Measurements from ENCODE around the gene RNU5D-1.

The RNU5D-1 gene

DNA sequence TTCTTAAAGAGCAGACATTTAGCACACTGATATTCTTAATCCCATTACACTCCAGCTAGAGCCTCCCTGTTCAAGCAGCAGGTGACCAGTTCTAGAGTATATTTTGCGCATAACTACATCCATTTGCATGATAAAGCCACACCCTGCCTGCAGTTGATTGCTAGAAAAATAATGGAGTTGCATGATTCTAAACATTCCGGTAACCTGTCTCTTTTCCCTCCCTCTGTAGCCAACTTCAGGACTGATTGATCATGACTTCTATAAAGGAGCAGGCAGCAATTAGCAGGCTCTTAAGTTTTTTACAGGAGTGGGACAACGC is 41.6 kb downstream of the RNU5D-1 start:
- TF ChIP-seq, protein P1, sequence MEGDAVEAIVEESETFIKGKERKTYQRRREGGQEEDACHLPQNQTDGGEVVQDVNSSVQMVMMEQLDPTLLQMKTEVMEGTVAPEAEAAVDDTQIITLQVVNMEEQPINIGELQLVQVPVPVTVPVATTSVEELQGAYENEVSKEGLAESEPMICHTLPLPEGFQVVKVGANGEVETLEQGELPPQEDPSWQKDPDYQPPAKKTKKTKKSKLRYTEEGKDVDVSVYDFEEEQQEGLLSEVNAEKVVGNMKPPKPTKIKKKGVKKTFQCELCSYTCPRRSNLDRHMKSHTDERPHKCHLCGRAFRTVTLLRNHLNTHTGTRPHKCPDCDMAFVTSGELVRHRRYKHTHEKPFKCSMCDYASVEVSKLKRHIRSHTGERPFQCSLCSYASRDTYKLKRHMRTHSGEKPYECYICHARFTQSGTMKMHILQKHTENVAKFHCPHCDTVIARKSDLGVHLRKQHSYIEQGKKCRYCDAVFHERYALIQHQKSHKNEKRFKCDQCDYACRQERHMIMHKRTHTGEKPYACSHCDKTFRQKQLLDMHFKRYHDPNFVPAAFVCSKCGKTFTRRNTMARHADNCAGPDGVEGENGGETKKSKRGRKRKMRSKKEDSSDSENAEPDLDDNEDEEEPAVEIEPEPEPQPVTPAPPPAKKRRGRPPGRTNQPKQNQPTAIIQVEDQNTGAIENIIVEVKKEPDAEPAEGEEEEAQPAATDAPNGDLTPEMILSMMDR (IDR thresholded peaks at IDR 0.05; ENCODE audit: borderline replicate concordance, insufficient read depth, low read depth, low read length): no peak
- H3K4me3 ChIP-seq (ENCODE audit: low read depth, low read length): no peak overlapping the region

DNA sequence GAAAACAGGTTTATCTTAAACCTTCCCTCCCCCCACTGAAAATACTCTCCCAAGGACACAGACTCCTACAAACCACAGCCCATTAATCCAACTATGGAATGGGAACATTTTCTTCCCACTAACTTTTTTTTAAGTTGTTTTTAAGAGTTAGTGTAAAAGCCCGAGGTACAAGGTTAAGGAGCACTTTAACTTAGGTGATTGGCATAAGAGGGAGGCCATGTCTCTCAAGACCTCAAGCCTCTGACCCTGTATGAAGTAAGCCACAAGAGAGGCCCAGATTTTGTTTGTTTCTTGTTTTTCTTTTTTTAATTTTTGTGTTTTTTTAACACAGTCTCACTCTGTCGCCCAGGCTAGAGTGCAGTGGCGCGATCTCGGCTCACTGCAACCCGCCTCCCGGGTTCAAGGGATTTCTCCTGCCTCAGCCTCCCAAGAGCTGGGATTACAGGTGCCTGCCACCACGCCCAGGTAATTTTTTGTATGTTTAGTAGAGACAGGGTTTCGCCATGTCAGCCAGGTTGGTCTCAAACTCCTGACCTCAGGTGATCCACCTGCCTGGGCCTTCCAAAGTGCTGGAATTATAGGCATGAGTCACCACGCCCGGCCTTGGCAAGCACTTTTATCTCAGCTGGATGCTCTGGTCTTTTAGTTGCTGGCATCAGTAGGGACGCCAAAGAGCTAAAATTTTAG is 42.1 kb downstream of the RNU5D-1 start:
- TF ChIP-seq, protein P1 (IDR thresholded peaks at IDR 0.05; ENCODE audit: borderline replicate concordance, insufficient read depth, low read depth, low read length): no peak
- no peak overlapping the region for H3K4me3 ChIP-seq (ENCODE audit: low read depth, low read length)

DNA sequence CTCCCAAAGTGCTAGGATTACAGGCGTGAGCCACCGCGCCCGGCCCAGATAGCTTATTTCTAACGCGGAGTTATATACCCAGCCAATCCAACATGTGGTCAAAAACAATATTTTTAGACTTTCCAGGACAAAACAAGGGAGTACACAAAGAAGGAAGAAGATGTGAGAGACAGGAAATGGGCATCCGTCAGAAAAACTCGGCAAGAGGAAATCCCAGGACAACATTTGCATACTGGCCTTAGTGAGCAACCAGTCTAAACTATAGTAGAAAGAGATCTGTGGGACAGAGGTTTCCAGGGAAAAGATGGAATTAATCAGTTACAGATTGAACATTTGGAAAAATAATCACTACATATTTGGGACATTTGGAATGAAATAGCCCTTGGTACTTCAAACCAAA is 45.1 kb downstream of the RNU5D-1 start:
- TF ChIP-seq, protein P1 (IDR thresholded peaks at IDR 0.05; ENCODE audit: borderline replicate concordance, insufficient read depth, low read depth, low read length): no peak
- no peak overlapping the region for H3K4me3 ChIP-seq (ENCODE audit: low read depth, low read length)

DNA sequence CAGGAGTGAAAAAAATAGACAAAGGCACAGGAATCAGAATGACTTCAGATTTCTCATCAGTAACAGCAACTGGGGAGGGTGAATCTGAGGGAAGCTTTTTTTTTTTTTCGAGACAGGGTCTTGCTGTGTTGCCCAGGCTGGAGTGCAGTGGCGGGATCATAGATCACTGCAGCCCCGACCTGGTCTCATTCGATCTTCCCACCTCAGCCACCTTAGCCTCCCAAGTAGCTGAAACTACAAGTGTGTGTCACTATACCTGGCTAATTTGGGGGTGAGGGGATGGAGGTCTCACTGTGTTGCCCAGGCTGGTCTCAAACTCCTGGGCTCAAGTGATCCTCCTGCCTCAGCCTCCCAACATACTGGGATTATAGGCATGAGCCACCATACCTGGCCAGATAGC is 45.8 kb downstream of the RNU5D-1 start:
- TF ChIP-seq, protein P1 (IDR thresholded peaks at IDR 0.05; ENCODE audit: borderline replicate concordance, insufficient read depth, low read depth, low read length): no peak
- H3K4me3 ChIP-seq (ENCODE audit: low read depth, low read length): no peak overlapping the region

DNA sequence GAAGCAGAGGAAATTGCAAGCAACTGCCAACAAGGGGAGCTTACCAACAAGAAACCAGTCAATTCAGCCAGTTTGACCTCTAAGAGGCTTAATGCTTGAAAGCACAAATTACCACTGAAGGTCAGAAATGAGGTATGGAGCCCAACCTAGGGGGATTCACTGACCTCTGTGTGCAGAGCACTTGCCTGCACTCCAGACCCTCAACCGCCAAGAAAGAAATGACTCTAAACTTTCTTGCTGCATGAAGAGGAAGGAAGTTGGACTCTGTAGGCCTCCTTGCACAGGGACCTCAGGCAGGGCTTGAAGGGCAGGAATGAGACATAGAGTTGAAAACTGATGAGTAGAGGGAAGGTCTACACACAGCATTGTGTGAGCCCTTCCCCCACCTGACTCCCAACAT is 46.4 kb downstream of the RNU5D-1 start:
- TF ChIP-seq, protein P1 (IDR thresholded peaks at IDR 0.05; ENCODE audit: borderline replicate concordance, insufficient read depth, low read depth, low read length): no peak
- H3K4me3 ChIP-seq (ENCODE audit: low read depth, low read length): no peak overlapping the region

DNA sequence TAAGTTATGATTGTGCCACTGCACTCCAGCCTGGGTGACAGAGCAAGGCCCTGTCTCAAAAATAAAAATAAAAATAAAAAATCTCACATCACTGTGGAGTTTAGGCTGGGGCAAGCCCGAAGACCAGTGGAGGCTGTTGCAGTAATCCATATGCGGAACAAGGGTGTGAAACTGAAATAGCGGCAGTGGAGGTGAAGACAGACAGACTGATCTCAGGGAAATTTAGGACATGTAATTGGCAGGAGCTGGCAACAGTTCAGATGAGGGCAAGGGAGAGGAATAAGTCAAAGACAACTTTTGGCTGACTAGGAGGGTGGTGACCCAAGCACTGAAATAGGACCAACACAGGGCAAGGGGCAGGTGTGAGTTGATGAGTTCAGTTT is 48.1 kb downstream of the RNU5D-1 start:
- no peak overlapping the region for H3K4me3 ChIP-seq (ENCODE audit: low read depth, low read length)
- TF ChIP-seq, protein P1 (IDR thresholded peaks at IDR 0.05; ENCODE audit: borderline replicate concordance, insufficient read depth, low read depth, low read length): no peak
